Measurements from ENCODE around the gene AOPEP. TPM values are rescaled to one million over a fixed set of nuclear protein-coding genes. Genes with fewer than 3 reads are reported as not detected.

The AOPEP gene
- total RNA-seq, 1 experiment from 2014 or later, result 14.4 TPM

GRCh38 chr9:95133325-95133705 lies 406.8 kb downstream of the AOPEP start:
- no peak for DNase-seq (ENCODE audit: low spot score)
- Mint-ChIP-seq H3K27ac (no peak overlapping the region), H3K4me3 (no peak overlapping the region), H3K27me3 (ENCODE audit: low read depth) (no peaks in the 10 kb centered on the region), H3K4me1 (peaks cover 60% of the 10 kb centered on the region), H3K36me3 (no peaks in the 10 kb centered on the region), H3K9me3 (no peaks in the 10 kb centered on the region)
- ATAC-seq, result no peak
- CTCF ChIA-PET, result no interaction called here
- no peak for TF ChIP-seq HMGA2 (CRISPR knock-in tag; IDR thresholded peaks at IDR 0.05)
- TF ChIP-seq PRRX2 (CRISPR knock-in tag; IDR thresholded peaks at IDR 0.05), result no peak
- TF ChIP-seq ZNF138 (CRISPR knock-in tag; conservative IDR thresholded peaks at IDR 0.05), result no peak
- TF ChIP-seq NR2C2 (CRISPR knock-in tag; IDR thresholded peaks at IDR 0.05), result no peak
- TF ChIP-seq MXD4 (CRISPR knock-in tag; IDR thresholded peaks at IDR 0.05; ENCODE audit: borderline replicate concordance), result no peak
- TF ChIP-seq FOXJ3 (CRISPR knock-in tag; IDR thresholded peaks at IDR 0.05; ENCODE audit: borderline replicate concordance), result no peak
- TF ChIP-seq, protein P1, sequence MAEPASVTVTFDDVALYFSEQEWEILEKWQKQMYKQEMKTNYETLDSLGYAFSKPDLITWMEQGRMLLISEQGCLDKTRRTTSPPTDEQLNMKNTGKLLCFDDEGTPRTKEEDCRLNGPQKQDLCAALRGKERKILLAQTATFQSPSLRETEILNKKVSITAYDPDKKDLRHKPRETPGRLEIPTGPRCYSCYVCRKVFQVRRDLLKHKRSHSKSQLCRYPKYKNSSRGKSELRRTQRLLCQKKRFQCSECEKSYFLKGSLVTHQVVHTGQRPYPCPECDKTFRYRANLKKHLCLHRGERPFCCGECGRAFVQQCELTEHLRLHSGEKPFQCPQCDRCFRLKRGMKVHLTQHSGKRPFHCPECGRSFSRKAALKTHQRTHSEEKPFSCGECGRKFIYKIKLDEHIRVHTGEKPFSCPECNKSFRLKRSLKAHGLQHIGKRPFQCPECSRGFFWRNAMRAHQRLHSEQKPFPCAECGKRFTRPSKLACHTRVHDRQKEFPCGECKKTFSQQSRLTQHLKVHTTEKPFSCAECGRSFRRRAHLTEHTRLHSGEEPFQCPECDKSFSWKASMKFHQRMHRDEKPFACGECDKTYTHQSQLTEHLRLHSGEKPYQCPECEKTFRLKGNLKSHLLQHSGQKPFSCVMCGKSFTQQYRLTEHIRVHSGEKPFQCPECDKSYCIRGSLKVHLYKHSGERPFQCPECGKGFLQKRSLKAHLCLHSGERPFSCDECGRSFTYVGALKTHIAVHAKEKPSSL (CRISPR knock-in tag; conservative IDR thresholded peaks at IDR 0.05), result no peak
- no peak for TF ChIP-seq MYBL2 (CRISPR knock-in tag; IDR thresholded peaks at IDR 0.05)
- no peak for TF ChIP-seq KAT7 (CRISPR knock-in tag; IDR thresholded peaks at IDR 0.05; ENCODE audit: borderline replicate concordance)
- no peak for TF ChIP-seq ZNF121 (CRISPR knock-in tag; IDR thresholded peaks at IDR 0.05)
- TF ChIP-seq ETV6 (CRISPR knock-in tag; IDR thresholded peaks at IDR 0.05), result no peak
- TF ChIP-seq, protein P2, sequence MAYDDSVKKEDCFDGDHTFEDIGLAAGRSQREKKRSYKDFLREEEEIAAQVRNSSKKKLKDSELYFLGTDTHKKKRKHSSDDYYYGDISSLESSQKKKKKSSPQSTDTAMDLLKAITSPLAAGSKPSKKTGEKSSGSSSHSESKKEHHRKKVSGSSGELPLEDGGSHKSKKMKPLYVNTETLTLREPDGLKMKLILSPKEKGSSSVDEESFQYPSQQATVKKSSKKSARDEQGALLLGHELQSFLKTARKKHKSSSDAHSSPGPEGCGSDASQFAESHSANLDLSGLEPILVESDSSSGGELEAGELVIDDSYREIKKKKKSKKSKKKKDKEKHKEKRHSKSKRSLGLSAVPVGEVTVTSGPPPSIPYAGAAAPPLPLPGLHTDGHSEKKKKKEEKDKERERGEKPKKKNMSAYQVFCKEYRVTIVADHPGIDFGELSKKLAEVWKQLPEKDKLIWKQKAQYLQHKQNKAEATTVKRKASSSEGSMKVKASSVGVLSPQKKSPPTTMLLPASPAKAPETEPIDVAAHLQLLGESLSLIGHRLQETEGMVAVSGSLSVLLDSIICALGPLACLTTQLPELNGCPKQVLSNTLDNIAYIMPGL (CRISPR knock-in tag; IDR thresholded peaks at IDR 0.05), result no peak
- no peak for TF ChIP-seq MLX (CRISPR knock-in tag; IDR thresholded peaks at IDR 0.05)
- TF ChIP-seq AFF4 (CRISPR knock-in tag; IDR thresholded peaks at IDR 0.05; ENCODE audit: borderline replicate concordance), result no peak
- no peak for TF ChIP-seq ZNF416 (CRISPR knock-in tag; IDR thresholded peaks at IDR 0.05)
- no peak for TF ChIP-seq ZNF232 (CRISPR knock-in tag; IDR thresholded peaks at IDR 0.05)
- no peak for TF ChIP-seq ESRRA (CRISPR knock-in tag; IDR thresholded peaks at IDR 0.05; ENCODE audit: borderline replicate concordance)
- TF ChIP-seq CTCF (IDR thresholded peaks at IDR 0.05), result no peak
- TF ChIP-seq, protein P3, sequence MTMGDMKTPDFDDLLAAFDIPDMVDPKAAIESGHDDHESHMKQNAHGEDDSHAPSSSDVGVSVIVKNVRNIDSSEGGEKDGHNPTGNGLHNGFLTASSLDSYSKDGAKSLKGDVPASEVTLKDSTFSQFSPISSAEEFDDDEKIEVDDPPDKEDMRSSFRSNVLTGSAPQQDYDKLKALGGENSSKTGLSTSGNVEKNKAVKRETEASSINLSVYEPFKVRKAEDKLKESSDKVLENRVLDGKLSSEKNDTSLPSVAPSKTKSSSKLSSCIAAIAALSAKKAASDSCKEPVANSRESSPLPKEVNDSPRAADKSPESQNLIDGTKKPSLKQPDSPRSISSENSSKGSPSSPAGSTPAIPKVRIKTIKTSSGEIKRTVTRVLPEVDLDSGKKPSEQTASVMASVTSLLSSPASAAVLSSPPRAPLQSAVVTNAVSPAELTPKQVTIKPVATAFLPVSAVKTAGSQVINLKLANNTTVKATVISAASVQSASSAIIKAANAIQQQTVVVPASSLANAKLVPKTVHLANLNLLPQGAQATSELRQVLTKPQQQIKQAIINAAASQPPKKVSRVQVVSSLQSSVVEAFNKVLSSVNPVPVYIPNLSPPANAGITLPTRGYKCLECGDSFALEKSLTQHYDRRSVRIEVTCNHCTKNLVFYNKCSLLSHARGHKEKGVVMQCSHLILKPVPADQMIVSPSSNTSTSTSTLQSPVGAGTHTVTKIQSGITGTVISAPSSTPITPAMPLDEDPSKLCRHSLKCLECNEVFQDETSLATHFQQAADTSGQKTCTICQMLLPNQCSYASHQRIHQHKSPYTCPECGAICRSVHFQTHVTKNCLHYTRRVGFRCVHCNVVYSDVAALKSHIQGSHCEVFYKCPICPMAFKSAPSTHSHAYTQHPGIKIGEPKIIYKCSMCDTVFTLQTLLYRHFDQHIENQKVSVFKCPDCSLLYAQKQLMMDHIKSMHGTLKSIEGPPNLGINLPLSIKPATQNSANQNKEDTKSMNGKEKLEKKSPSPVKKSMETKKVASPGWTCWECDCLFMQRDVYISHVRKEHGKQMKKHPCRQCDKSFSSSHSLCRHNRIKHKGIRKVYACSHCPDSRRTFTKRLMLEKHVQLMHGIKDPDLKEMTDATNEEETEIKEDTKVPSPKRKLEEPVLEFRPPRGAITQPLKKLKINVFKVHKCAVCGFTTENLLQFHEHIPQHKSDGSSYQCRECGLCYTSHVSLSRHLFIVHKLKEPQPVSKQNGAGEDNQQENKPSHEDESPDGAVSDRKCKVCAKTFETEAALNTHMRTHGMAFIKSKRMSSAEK (CRISPR knock-in tag; IDR thresholded peaks at IDR 0.05; ENCODE audit: borderline replicate concordance), result no peak
- no peak for TF ChIP-seq FOXP4 (CRISPR knock-in tag; IDR thresholded peaks at IDR 0.05)
- POLR2A ChIA-PET, result no interaction called here

Data from WTC11 (cell line).